ENCODE results near the gene NT5DC3.

The NT5DC3 gene

DNA sequence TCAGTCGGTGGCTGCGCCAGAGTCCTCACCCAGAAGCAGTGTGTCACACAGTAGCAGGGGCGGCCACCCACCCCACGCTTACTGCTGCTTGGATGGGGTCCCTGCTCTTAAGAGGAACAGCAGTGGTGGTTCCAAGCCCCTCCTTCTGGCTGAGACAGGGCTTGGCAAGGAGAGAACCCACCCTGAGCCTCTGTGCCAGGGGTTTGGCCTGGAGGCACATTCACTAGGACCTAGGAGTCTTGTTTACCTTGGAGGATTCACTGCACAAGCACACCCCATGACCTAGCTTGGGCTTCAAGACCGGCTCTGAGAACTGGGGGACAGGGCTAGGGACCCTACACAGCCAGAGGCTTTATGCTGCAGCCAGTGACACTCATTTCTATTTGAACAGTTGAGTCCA is 78.6 kb downstream of the NT5DC3 start:
- H3F3A ChIP-seq (ENCODE audit: insufficient read depth, low read length), result no peaks in the 10 kb centered on the region
- no peaks in the 10 kb centered on the region for H3K4me1 ChIP-seq (ENCODE audit: low read length)
- H3K9me2 ChIP-seq (replicated peaks; ENCODE audit: insufficient read depth, low read length), result no peaks in the 10 kb centered on the region
- no peak for DNase-seq
- no peaks in the 10 kb centered on the region for H4K20me1 ChIP-seq (ENCODE audit: insufficient read depth, low read length)
- no peak for TF ChIP-seq EZH2phosphoT487 (IDR thresholded peaks at IDR 0.05; ENCODE audit: low read length)
- TF ChIP-seq EZH2 (optimal IDR thresholded peaks at IDR 0.05; ENCODE audit: low read depth, low read length), result no peak
- no peak overlapping the region for H3K4me3 ChIP-seq (ENCODE audit: low read length)
- no peak overlapping the region for H2AFZ ChIP-seq (ENCODE audit: low read length)
- H3K27me3 ChIP-seq (replicated peaks; ENCODE audit: insufficient read depth, low read length), result no peaks in the 10 kb centered on the region
- no peak overlapping the region for H3K9ac ChIP-seq (ENCODE audit: low read length)
- no peak overlapping the region for H3K4me2 ChIP-seq (ENCODE audit: low read depth, low read length)
- H3K27ac ChIP-seq (ENCODE audit: low read length), result no peak overlapping the region
- H3K9me3 ChIP-seq (replicated peaks; ENCODE audit: insufficient read depth, low read length), result no peaks in the 10 kb centered on the region
- no peaks in the 10 kb centered on the region for H3K79me2 ChIP-seq (ENCODE audit: low read length)
- H3K36me3 ChIP-seq (replicated peaks; ENCODE audit: insufficient read depth, low read length), result no peaks in the 10 kb centered on the region

GRCh38 chr12:103758310-103759089 is 82.5 kb downstream of the NT5DC3 start:
- no peaks in the 10 kb centered on the region for H4K20me1 ChIP-seq (ENCODE audit: insufficient read depth, low read length)
- no peaks in the 10 kb centered on the region for H3K79me2 ChIP-seq (ENCODE audit: low read length)
- H3K4me3 ChIP-seq (ENCODE audit: low read length), result no peak overlapping the region
- no peaks in the 10 kb centered on the region for H3K4me1 ChIP-seq (ENCODE audit: low read length)
- H3K9me3 ChIP-seq (replicated peaks; ENCODE audit: insufficient read depth, low read length), result no peaks in the 10 kb centered on the region
- H3K9me2 ChIP-seq (replicated peaks; ENCODE audit: insufficient read depth, low read length), result no peaks in the 10 kb centered on the region
- no peaks in the 10 kb centered on the region for H3F3A ChIP-seq (ENCODE audit: insufficient read depth, low read length)
- H3K4me2 ChIP-seq (ENCODE audit: low read depth, low read length), result no peak overlapping the region
- H3K27ac ChIP-seq (ENCODE audit: low read length), result no peak overlapping the region
- H3K9ac ChIP-seq (ENCODE audit: low read length), result no peak overlapping the region
- H3K27me3 ChIP-seq (replicated peaks; ENCODE audit: insufficient read depth, low read length), result no peaks in the 10 kb centered on the region
- TF ChIP-seq CTCF (IDR thresholded peaks at IDR 0.05; ENCODE audit: low read length) (no peak), EZH2phosphoT487 (IDR thresholded peaks at IDR 0.05; ENCODE audit: low read length) (no peak), EZH2 (optimal IDR thresholded peaks at IDR 0.05; ENCODE audit: low read depth, low read length) (no peak)
- no peak for DNase-seq
- no peak overlapping the region for H2AFZ ChIP-seq (ENCODE audit: low read length)
- no peaks in the 10 kb centered on the region for H3K36me3 ChIP-seq (replicated peaks; ENCODE audit: insufficient read depth, low read length)

- no peak for DNase-seq
- no peak overlapping the region for H3K4me3 ChIP-seq (ENCODE audit: low read length)
These were observed 83.8 kb downstream of the NT5DC3 start for GRCh38 chr12:103757248-103757647.

More at GRCh38 chr12:103757248-103757647, 83.8 kb downstream of the NT5DC3 start:
- Histone ChIP-seq H3F3A (ENCODE audit: insufficient read depth, low read length) (no peaks in the 10 kb centered on the region), H3K36me3 (replicated peaks; ENCODE audit: insufficient read depth, low read length) (no peaks in the 10 kb centered on the region), H3K27ac (ENCODE audit: low read length) (no peak overlapping the region), H3K4me2 (ENCODE audit: low read depth, low read length) (no peak overlapping the region), H3K79me2 (ENCODE audit: low read length) (no peaks in the 10 kb centered on the region), H3K27me3 (replicated peaks; ENCODE audit: insufficient read depth, low read length) (no peaks in the 10 kb centered on the region), H3K9me3 (replicated peaks; ENCODE audit: insufficient read depth, low read length) (no peaks in the 10 kb centered on the region), H3K9me2 (replicated peaks; ENCODE audit: insufficient read depth, low read length) (no peaks in the 10 kb centered on the region), H3K4me1 (ENCODE audit: low read length) (no peaks in the 10 kb centered on the region), H4K20me1 (ENCODE audit: insufficient read depth, low read length) (no peaks in the 10 kb centered on the region), H3K9ac (ENCODE audit: low read length) (no peak overlapping the region), H2AFZ (ENCODE audit: low read length) (no peak overlapping the region)
- no peak for TF ChIP-seq EZH2 (optimal IDR thresholded peaks at IDR 0.05; ENCODE audit: low read depth, low read length)
- TF ChIP-seq CTCF (IDR thresholded peaks at IDR 0.05; ENCODE audit: low read length), result no peak
- no peak for TF ChIP-seq EZH2phosphoT487 (IDR thresholded peaks at IDR 0.05; ENCODE audit: low read length)

Measured in MM.1S (cell line).